OCI-LY7 (cell line): ENCODE results near the gene HSD3B1.

ENCODE experiments used
- EZH2phosphoT487 ChIP-seq: fragments of 200-600 bp; sonication (generic); IDR thresholded peaks from 2 replicates; pipeline ENCODE4 v1.6.1; 2018; ENCODE audit warnings: low read depth, borderline replicate concordance, mild to moderate bottlenecking, mixed run types, antibody characterized with exemption, low read length, moderate library complexity, mixed read lengths
- TF ChIP-seq, protein P1 (sequence below): fragments of 200-600 bp; sonication (generic); conservative IDR thresholded peaks from 2 replicates; pipeline ENCODE4 v1.5.1; 2014; ENCODE audit warnings: mild to moderate bottlenecking, antibody characterized with exemption, low read length, moderate library complexity, mixed read lengths

- TF ChIP-seq, protein P1, sequence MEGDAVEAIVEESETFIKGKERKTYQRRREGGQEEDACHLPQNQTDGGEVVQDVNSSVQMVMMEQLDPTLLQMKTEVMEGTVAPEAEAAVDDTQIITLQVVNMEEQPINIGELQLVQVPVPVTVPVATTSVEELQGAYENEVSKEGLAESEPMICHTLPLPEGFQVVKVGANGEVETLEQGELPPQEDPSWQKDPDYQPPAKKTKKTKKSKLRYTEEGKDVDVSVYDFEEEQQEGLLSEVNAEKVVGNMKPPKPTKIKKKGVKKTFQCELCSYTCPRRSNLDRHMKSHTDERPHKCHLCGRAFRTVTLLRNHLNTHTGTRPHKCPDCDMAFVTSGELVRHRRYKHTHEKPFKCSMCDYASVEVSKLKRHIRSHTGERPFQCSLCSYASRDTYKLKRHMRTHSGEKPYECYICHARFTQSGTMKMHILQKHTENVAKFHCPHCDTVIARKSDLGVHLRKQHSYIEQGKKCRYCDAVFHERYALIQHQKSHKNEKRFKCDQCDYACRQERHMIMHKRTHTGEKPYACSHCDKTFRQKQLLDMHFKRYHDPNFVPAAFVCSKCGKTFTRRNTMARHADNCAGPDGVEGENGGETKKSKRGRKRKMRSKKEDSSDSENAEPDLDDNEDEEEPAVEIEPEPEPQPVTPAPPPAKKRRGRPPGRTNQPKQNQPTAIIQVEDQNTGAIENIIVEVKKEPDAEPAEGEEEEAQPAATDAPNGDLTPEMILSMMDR: no peak
- TF ChIP-seq EZH2phosphoT487: no peak
These were observed 24.2 kb upstream of the HSD3B1 start for GRCh38 chr1:119482517-119483425.
